Activated naive CD4-positive, alpha-beta T cell treated with anti-CD3 and anti-CD28 coated beads, Interleukin-2, amount 50 U/mL, for 72 hours (primary cell): ENCODE data around the gene MXRA8. TPM values are rescaled to one million over a fixed set of nuclear protein-coding genes. Genes with fewer than 3 reads are reported as not detected.
A peak's percentile ranks its signal among the peaks of the same experiment; 100 is the strongest.
"Not testable (repeated sequence)": the region's sequence is repeated elsewhere in the genome, so short reads cannot be mapped to it uniquely, and the experiment has no call there.

Source experiments
- ATAC-seq, 2 donors: fragments of 150-1000 bp; cut with Tn5 transposase; 2 replicates each; pipeline ENCODE4 v1.10.0; 2021; ENCODE audit warnings: mild to moderate bottlenecking in 2 of 2, moderate library complexity in 2 of 2
- DNase-seq, 2 donors: peaks; one replicate each; pipeline ENCODE4 v3.0.0; 2021 to 2022; ENCODE audit warnings: low spot score in 2 of 2
- H3K27ac Mint-ChIP-seq, 2 donors: one replicate each; pipeline ENCODE4 v1.8.0; 2022; ENCODE audit warnings: mild to moderate bottlenecking in 2 of 2, mixed read lengths in 2 of 2
- H3K36me3 Mint-ChIP-seq, 2 donors: one replicate each; pipeline ENCODE4 v1.8.0; 2022; ENCODE audit warnings: mixed read lengths in 2 of 2
- H3K9me3 Mint-ChIP-seq, 2 donors: one replicate each; pipeline ENCODE4 v1.8.0; 2022; ENCODE audit warnings: mixed read lengths in 2 of 2
- total RNA-seq, 2 donors: library from RNA; stranded (reverse); gene quantifications; one replicate each; pipeline ENCODE4 v1.2.3, GENCODE V29; 2022

Gene MXRA8
- total RNA-seq, 2 donors from 2014 or later = 0.66 TPM; not detected in 1

DNA sequence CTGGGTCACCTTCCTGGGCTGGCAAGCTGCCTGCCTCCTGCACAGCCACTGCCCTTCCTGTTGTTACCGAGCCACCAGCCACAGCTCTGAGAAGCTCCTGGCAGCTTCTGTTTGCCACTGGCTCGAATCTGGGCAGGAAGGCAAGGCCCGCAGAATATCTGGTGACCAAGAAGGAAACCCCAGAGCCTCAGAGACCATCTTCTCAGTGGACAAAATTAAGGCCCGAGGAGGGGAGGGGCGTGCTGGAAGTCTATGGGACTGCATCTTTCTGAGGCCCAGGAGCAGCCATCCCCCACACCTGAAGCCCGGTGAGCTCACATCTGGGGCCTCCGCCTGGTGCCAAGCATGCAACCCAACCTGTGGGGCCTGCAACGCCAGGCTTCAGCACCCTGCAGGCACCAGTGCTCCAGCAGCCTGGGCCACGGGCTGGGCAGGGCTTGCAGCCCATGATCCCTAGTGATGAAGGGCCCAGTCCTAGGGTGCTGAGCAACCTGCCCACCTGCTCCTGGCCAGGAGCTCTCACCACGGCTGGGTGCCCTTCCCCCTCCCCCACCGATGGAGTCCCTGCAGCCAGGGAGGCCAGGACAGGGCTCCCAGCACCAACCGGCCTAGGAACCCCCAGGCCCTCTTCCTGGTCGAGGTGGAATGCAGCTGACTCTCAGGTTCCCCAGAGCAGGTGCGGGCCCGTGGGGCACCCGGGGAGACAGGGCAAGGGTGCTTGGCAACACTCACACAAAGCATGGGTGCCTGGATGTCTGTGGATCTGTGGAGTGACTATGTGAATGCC lies 32.9 kb downstream of the MXRA8 start:
- H3K36me3 Mint-ChIP-seq = peaks cover 0 to 7% of the 10 kb centered on the region in 2 donors
- H3K27ac Mint-ChIP-seq = peak overlapping the region; percentile 72 to 87
- ATAC-seq (no peak), DNase-seq (no peak)
- H3K9me3 Mint-ChIP-seq = peaks cover 5 to 6% of the 10 kb centered on the region in 2 donors

DNA sequence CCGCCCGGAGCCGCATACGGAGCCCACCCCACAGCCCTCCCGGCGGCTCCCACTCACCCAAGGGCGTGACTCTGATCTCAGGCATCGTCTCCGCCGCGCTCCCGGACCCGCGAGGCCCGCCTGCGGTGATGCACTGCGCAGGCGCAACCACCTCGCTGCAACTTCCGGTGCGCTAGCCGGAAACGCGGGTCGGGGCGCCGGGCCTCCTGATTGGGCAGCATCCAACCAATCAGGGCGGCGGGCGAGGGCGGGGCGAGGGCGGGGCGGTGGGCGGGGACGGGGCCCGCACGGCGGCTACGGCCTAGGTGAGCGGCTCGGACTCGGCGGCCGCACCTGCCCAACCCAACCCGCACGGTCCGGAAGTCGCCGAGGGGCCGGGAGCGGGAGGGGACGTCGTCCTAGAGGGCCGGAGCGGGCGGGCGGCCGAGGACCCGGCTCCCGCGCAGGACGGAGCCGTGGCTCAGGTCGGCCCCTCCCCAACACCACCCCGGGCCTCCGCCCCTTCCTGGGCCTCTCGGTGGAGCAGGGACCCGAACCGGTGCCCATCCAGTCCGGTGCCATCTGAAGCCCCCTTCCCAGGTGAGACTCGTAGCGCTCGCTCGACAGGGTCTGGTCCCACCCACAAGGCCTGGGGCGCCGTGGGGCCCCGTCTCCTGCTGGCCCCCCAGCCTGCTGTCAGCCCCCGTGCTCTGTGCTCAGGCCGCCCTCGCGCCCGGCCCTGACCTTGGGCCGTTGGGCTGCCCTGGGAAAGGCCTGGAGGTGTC lies 33.6 kb downstream of the MXRA8 start, which contains the start of the genes CPTP and INTS11:
TSS of gene CPTP (plus strand) at position 279 of the 764 bp plus-strand sequence. CDS start 2,109 bp downstream, outside the sequence.
TSS of gene INTS11 (minus strand) at position 137 of the 764 bp plus-strand sequence. CDS start at position 85, 52 bp downstream.
- DNase-seq = peak; percentile 95 to 97
- H3K27ac Mint-ChIP-seq = peak within 1 kb of the TSS; percentile 87 to 96
- peaks cover 0 to 7% of the 10 kb centered on the region in 2 donors for H3K36me3 Mint-ChIP-seq
- peak; percentile 88 to 90 for ATAC-seq
- peaks cover 2% of the 10 kb centered on the region in 2 donors for H3K9me3 Mint-ChIP-seq

DNA sequence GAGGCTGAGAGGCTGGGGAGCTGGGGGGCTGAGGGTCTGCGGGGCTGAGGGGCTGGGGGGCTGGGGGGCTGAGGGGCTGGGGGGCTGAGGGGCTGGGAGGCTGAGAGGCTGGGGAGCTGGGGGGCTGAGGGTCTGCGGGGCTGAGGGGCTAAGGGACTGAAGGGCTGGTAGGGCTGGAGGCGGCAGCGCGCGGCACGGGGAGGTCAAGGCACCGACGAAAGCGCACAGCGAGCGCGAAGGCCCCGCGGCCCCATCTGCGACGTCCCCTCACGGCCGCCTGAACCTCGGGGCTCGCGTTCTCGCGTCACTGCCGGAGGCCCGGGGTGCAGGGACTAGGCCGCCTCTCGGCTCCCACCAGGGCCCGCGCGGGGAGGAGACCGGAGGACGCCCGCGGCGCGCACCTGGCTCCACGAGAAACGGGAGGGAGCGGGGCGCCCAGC lies 34.3 kb downstream of the MXRA8 start:
- Mint-ChIP-seq H3K27ac (peak overlapping the region in 1 of 2 donors; percentile 87), H3K9me3 (no peaks in the 10 kb centered on the region), H3K36me3 (peaks cover 0 to 7% of the 10 kb centered on the region in 2 donors)
- ATAC-seq (peak in 1 of 2 donors; percentile 36), DNase-seq (no peak)

DNA sequence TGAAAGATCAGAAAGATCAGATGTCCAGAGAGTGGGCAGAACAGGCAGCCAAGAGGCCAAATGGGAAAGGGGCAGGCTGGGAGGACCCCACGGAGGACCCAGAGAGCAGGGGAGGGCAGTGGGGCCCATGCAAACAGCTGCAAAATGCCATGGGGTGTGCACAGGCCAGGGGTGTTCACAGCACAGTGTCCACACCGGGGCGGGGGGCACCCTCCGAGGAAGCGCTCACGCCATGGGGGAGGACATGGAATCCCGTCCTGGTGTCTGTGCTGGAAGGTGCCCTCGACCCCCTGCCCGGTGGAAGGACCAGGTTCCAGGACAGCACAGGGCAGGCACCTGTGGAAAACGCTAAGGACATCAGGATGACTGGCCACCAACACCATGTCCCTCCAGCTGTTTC lies 35.4 kb downstream of the MXRA8 start:
- no peaks in the 10 kb centered on the region for H3K9me3 Mint-ChIP-seq
- ATAC-seq (no peak), DNase-seq (no peak)
- peaks cover 0 to 7% of the 10 kb centered on the region in 2 donors for H3K36me3 Mint-ChIP-seq
- H3K27ac Mint-ChIP-seq = peak overlapping the region; percentile 87 to 96

DNA sequence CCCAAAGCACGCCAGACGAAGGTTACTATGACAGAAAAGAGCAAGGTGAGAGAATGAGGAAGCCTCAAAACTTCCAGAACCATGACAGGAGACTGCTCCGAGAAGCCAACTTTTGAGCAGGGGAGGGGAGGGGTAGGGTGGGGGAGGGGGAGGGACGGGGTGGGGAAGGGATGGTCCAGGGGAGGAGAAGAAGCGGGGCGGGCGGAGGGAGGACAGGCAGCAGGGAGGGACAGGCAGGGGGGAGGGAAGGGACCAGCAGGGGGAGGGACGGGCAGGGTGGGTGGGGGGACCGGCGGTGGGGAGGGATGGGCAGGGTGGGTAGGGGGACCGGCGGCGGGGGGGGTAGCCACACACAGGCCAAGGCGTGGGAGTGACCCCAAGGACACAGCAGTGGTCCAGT lies 35.9 kb downstream of the MXRA8 start:
- H3K9me3 Mint-ChIP-seq = no peaks in the 10 kb centered on the region
- H3K36me3 Mint-ChIP-seq = peaks cover 0 to 7% of the 10 kb centered on the region in 2 donors
- peak overlapping the region in 1 of 2 donors; percentile 97 for H3K27ac Mint-ChIP-seq
- DNase-seq (no peak), ATAC-seq (no peak)

DNA sequence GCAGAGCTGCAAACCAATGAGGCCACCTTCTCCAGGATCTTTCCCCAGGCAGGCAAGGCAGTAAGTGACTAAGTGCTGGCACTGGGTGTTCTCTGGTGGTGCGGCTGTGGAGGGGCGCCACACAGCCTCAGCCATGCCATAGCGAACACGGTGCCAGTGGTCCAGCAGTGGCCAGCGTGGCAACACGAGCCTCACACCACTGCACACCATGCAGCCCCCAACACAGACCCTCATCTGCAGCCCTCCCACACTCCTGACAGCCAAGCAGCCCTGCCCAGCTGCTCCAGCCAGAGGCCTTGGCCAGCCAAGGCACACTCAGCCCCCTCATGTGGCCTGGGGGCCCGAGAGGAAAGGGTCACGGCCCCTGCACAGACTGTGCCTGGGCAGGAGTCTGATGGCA lies 36.9 kb downstream of the MXRA8 start:
- DNase-seq = no peak
- Mint-ChIP-seq H3K27ac (no peak overlapping the region), H3K36me3 (peaks cover 0 to 7% of the 10 kb centered on the region in 2 donors), H3K9me3 (no peaks in the 10 kb centered on the region)
- no peak for ATAC-seq

DNA sequence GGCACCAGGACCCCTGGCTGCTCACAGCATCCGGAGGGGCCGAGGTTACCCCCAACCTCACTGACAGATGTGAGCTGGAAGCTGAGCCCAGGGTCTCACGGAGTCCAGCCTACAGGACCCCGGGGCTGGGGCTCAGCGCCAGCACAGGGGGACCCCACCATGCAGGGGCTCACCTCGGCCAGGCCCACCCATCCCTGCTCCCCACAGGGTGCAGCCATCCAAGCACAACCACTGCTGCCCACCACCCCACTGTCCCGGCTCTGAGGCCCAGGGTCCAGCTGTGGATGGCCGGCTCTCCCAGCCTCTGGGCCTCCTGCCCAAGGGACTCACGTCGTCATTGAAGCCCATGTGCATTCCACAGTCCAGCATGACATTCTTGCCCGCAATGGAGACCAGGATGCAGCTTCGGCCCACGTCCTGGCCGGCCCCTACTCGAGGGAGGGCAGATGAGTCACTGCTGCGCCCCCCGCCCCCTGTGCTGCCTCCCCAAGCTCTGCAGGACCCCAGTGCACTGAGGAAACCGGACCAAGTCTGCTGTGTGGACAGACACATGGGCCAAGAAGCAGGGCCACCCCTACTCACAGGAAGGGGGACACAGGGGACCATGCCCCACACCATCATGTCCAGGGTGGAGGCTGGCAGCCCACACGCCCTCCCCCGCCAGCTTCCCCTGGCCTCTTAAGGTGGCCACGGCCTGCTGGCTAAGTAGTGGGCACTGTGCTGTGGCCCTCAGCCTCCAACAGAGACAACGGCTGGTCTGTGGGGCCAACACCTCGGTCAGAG lies 37.5 kb downstream of the MXRA8 start:
- Mint-ChIP-seq H3K36me3 (peaks cover 0 to 7% of the 10 kb centered on the region in 2 donors), H3K27ac (peak overlapping the region in 1 of 2 donors; percentile 32), H3K9me3 (no peaks in the 10 kb centered on the region)
- DNase-seq (no peak), ATAC-seq (no peak)

DNA sequence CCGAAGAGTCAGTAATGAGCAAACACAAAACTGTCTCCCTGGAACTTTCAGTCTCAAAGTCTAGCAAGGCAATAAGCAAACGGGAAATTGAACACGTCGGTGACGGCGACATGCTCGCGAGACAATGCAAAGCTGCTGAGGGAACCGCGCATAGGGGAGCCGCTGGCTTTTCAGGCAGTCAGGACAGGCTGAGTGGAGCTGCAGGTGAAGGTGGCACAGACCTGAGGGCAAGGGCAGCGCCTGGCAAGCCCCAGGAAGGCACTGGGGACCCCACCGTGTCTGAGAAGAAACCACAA lies 38.8 kb downstream of the MXRA8 start:
- peak overlapping the region; percentile 54 to 75 for H3K27ac Mint-ChIP-seq
- peaks cover 0 to 7% of the 10 kb centered on the region in 2 donors for H3K36me3 Mint-ChIP-seq

DNA sequence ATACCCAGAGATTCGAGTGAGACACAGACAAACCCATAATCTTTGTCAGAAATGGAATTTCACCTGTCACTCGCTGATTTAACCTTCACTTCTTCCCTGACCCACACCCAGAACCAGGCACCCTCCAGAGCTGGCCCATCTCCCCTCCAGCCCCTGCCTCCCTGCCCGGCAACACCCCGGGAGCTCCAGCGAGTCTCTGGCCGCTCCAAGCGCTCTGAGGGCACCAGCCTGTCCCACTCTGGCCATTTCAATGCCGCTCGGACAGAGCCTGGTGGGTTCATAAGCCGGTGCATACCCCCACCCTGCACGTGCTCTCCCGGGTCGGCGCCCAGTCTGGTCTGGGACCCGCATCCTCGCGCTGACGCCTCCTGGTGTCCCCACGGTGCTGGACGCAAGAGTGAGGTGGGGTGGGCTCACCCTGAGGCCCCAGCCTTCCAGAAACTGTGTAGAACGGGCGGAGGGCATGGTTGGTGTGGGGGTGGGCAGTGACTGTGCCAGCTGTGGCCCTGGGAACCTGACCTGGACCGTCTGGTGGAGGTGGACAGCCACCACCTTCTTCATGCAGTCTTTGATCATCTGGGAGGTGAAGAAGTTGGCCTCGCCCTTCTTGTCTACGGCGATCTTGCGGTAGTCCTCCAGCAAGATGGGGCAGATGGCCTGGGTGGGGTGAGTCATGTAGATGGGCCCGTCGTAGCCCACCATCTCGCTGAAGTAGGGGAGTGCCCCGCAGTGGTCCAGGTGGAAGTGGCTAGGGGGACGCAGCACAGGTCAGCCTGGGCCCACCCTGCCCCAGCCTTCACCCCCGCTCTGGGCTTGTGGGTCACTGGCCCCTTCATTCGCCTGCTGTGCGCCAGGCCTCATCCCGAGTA lies 39.3 kb downstream of the MXRA8 start:
- no peak for ATAC-seq

More for the DNA sequence above, 38.8 kb downstream of the MXRA8 start:
- ATAC-seq (no peak), DNase-seq (no peak)
- no peaks in the 10 kb centered on the region for H3K9me3 Mint-ChIP-seq

DNA sequence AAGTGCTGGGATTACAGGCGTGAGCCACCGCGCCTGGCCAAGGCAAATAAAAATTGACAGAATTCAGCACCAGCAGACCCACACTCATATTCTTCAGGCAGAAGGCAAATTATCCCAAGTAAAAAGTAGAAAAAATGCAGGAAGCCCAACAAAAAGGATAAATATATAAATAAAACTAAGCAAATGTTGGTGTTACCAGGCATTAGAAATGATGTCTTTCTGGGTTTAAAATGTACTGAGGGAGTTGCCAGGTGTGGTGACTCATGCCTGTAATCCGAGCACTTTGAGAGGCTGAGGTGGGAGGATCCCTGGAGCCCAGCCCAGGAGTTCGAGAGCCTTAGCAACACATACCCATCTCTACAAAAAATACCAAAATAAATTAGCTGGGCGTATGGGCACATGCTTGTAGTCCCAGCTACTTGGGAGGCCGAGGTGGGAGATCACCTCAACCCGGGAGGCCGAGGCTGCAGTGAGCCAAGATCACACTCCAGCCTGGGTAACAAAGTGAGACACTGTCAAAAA lies 40.2 kb downstream of the MXRA8 start:
- no peak for DNase-seq
- peaks cover 0 to under 1% of the 10 kb centered on the region in 2 donors for H3K36me3 Mint-ChIP-seq
- no peaks in the 10 kb centered on the region for H3K9me3 Mint-ChIP-seq
- ATAC-seq = no peak
- peak overlapping the region in 1 of 2 donors; percentile 54 for H3K27ac Mint-ChIP-seq

More for the DNA sequence above, 39.3 kb downstream of the MXRA8 start:
- DNase-seq = no peak
- peak overlapping the region; percentile 54 to 75 for H3K27ac Mint-ChIP-seq
- H3K36me3 Mint-ChIP-seq = peaks cover 0 to 7% of the 10 kb centered on the region in 2 donors
- H3K9me3 Mint-ChIP-seq = no peaks in the 10 kb centered on the region

DNA sequence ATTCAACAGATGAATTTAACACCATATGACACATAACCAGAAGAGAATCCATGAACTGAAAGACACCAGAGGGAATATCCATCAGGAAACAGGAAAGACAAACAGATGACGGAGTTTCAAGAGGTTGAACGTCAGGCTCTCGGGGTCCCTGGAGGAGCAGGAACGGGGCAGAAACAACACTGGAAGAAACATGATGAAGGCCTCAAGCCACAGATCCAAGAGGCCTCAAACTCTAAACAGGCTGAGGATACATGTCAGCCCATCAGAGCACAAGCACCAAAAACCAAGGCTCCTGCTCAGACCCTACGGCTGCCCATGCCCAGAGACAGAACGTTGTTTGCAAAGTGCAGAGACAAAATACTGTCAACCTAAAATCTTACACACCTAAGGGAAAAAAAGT lies 40.9 kb downstream of the MXRA8 start:
- ATAC-seq (no peak), DNase-seq (no peak)
- Mint-ChIP-seq H3K9me3 (no peaks in the 10 kb centered on the region), H3K36me3 (no peaks in the 10 kb centered on the region), H3K27ac (peak overlapping the region in 1 of 2 donors; percentile 51)

DNA sequence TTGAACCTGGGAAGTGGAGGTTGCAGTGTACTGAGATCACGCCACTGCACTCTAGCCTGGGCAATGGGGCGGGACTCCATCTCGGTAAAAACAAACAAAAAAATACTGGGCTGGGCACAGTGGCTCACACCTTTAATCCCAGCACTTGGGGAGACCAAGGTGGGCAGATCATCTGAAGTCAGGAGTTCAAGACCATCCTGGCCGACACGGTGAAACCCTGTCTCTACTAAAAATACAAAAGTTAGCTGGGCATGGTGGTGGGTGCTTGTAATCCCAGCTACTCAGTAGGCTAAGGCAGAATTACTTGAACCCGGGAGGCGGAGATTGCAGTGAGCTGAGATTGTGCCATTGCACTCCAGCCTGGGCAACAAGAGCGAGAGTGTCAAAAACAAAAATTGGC lies 42.2 kb downstream of the MXRA8 start:
- H3K27ac Mint-ChIP-seq = peak overlapping the region in 1 of 2 donors; percentile 79
- H3K9me3 Mint-ChIP-seq, ATAC-seq, DNase-seq, H3K36me3 Mint-ChIP-seq: not testable (repeated sequence)

DNA sequence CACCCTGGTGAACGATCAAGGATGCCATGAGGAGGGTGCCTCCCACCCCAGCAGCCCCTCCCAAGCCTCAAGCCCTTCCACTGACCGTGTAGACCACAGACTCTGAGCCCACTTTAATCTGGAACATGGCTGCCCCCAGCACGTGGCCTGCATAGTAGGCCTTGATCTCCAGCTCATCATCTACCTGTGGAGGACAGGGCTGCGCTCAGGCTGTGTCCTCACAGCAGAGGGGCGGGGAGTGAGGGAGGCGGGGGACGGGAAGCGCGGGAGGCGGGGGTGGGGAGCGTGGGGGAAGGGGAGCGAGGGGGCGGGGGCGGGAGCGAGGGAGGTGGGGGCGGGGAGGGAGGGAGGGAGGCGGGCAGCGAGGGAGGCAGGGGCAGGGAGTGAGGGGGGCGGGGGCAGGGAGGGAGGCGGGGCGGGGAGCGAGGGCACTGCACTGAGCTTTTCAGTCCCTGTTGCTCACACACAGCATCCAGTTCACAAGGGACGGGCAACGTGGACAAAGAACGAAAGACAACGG lies 42.9 kb downstream of the MXRA8 start:
- Mint-ChIP-seq H3K27ac (peak overlapping the region in 1 of 2 donors; percentile 78), H3K9me3 (no peaks in the 10 kb centered on the region), H3K36me3 (no peaks in the 10 kb centered on the region)
- ATAC-seq (no peak), DNase-seq (no peak)

DNA sequence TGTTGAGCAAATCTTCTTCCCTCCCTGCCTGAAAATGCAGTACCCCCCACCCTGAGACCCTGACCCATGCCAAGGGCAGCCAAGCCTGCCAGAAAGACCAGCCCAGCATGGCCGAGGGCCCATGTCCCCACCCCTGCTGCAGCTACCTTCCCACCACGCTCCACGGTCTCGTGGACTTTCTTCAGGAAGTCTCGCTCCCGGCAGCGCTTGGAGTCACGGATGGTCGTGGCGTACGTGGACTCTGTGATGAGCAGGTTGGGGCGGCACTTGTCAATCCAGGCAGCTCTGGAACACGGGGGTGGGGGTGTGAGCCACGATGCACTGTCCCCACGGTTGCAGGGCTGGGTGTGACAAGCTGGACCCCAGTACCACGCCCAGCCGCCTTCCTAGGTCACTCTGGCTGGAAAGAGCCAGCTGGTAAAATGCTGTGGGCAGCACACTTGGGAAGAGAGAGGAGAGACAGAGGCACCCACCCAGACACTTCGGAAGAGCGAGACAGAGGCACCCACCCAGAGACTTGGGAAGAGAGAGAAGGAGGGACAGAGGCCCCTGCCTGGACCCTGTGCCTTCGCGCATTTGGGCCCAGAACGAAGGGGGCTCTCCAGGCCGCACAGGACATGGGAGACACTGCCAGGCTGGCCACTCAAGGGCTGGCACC lies 43.5 kb downstream of the MXRA8 start:
- H3K36me3 Mint-ChIP-seq = no peaks in the 10 kb centered on the region
- DNase-seq (no peak), ATAC-seq (no peak)
- peak overlapping the region in 1 of 2 donors; percentile 78 for H3K27ac Mint-ChIP-seq
- no peaks in the 10 kb centered on the region for H3K9me3 Mint-ChIP-seq

DNA sequence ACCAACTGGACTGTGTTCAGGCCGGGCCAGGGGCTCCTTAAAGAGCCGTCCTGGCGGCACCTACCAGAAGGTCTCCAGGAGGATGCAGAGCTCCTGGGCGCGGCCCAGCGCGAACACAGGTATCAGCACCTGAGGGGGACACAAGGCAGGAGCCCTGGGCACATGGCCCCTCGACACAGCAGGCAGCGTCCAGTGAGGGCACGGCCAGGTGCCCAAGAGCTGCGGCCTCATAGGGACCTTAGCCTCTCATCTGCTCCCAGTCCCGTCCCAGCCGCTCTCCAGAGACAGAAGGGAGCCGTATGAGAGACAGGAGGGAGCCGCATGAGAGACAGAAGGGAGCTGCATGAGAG lies 44.1 kb downstream of the MXRA8 start:
- DNase-seq (no peak), ATAC-seq (no peak)
- H3K27ac Mint-ChIP-seq = no peak overlapping the region
- no peaks in the 10 kb centered on the region for H3K9me3 Mint-ChIP-seq
- H3K36me3 Mint-ChIP-seq = no peaks in the 10 kb centered on the region
